H1 (cell line): ENCODE data around the gene DECR2. TPM values are rescaled to one million over a fixed set of nuclear protein-coding genes. Genes with fewer than 3 reads are reported as not detected.
"Not testable (repeated sequence)": the region's sequence is repeated elsewhere in the genome, so short reads cannot be mapped to it uniquely, and the experiment has no call there.

Source experiments
- CTCF ChIA-PET: fragments of 300-600 bp; sonication (Branson Sonifier 250); formaldehyde crosslinking; loops from one replicate; lab custom pipeline; 2021; ENCODE audit not compliant: partially characterized antibody; lab: Charles Lee
- POLR2A ChIA-PET: fragments of 300-600 bp; sonication (Branson Sonifier 250); formaldehyde crosslinking; loops from one replicate; lab custom pipeline; 2021; ENCODE audit warnings: inconsistent platforms; ENCODE audit not compliant: partially characterized antibody; lab: Charles Lee
- DNase-seq, 2 experiments: peaks; one replicate each; pipeline versions ENCODE4 v3.0.0 to v3.0.0-alpha.2; 2010 to 2022; ENCODE audit warnings: low spot score in 2 of 2, low read depth in 1 of 2, mixed read lengths in 1 of 2
- FAIRE-seq: peaks from 2 replicates; lab custom pipeline; 2011; peaks lifted over from hg19 to GRCh38; lab: Jason Lieb, UNC
- H2AFZ ChIP-seq: 2 replicates; pipeline ENCODE4 v1.8.1; 2012; ENCODE audit warnings: low read length, inconsistent platforms
- H2AK5ac ChIP-seq: 2 replicates; pipeline ENCODE4 v1.6.1; 2013; ENCODE audit warnings: low read depth, low read length
- H2BK120ac ChIP-seq: replicated peaks from 2 replicates; pipeline ENCODE3; 2013; ENCODE audit warnings: low read depth, low read length, inconsistent platforms
- H2BK12ac ChIP-seq: 2 replicates; pipeline ENCODE4 v1.6.1; 2013; ENCODE audit warnings: low read depth, low read length
- H2BK15ac ChIP-seq: 2 replicates; pipeline ENCODE4 v1.6.1; 2013; ENCODE audit warnings: low read length
- H2BK20ac ChIP-seq: 2 replicates; pipeline ENCODE4 v1.6.1; 2013; ENCODE audit warnings: low read length
- H2BK5ac ChIP-seq: 2 replicates; pipeline ENCODE4 v1.6.1; 2013; ENCODE audit warnings: low read depth, low read length
- H3K14ac ChIP-seq: 2 replicates; pipeline ENCODE4 v1.6.1; 2013; ENCODE audit warnings: inconsistent platforms; ENCODE audit not compliant: insufficient read length
- H3K18ac ChIP-seq: 2 replicates; pipeline ENCODE4 v1.6.1; 2013; ENCODE audit warnings: low read length; ENCODE audit errors: extremely low read depth
- H3K23ac ChIP-seq: 2 replicates; pipeline ENCODE4 v1.6.1; 2013; ENCODE audit warnings: inconsistent platforms; ENCODE audit not compliant: insufficient read length
- H3K23me2 ChIP-seq: 2 replicates; pipeline ENCODE4 v1.6.1; 2013; ENCODE audit warnings: low read depth, low read length
- H3K27ac ChIP-seq: 2 replicates; pipeline ENCODE4 v1.6.1; 2011; ENCODE audit warnings: low read depth, low read length, inconsistent platforms
- H3K27me3 ChIP-seq, 4 experiments: replicated peaks in 1 of 4; 1 replicate in 1 of 4; 2 replicates in 3 of 4; pipeline versions ENCODE4 v1.6.1 to v1.8.1; 2011 to 2013; ENCODE audit warnings: low read length in 3 of 4, mild to moderate bottlenecking in 3 of 4, inconsistent platforms in 2 of 4, mixed read lengths in 2 of 4, moderate library complexity in 1 of 4; ENCODE audit not compliant: control insufficient read depth in 3 of 4, insufficient read depth in 3 of 4; ENCODE audit errors: extremely low read depth in 1 of 4
- H3K36me3 ChIP-seq, 4 experiments: 2 replicates each; pipeline versions ENCODE4 v1.6.1 to v1.8.1; 2011 to 2013; ENCODE audit warnings: mild to moderate bottlenecking in 4 of 4, low read length in 3 of 4, moderate library complexity in 2 of 4, control low read depth in 1 of 4, inconsistent platforms in 1 of 4; ENCODE audit not compliant: insufficient read depth in 4 of 4, control insufficient read depth in 2 of 4
- H3K4ac ChIP-seq: replicated peaks from 2 replicates; pipeline ENCODE3; 2013; ENCODE audit warnings: low read length, low read depth, mixed read lengths, inconsistent platforms; ENCODE audit not compliant: insufficient read length
- H3K4me1 ChIP-seq, 4 experiments: replicated peaks in 1 of 4; 1 replicate in 1 of 4; 2 replicates in 3 of 4; pipeline versions ENCODE4 v1.6.1 to v1.8.1; 2011 to 2013; ENCODE audit warnings: low read length in 3 of 4, inconsistent platforms in 2 of 4, mixed read lengths in 1 of 4; ENCODE audit not compliant: insufficient read depth in 4 of 4, control insufficient read depth in 3 of 4
- H3K4me2 ChIP-seq, 2 experiments: 2 replicates each; pipeline versions ENCODE4 v1.6.1 to v1.8.1; 2011 to 2013; ENCODE audit warnings: low read depth in 2 of 2, low read length in 2 of 2, control low read depth in 1 of 2, inconsistent platforms in 1 of 2, mild to moderate bottlenecking in 1 of 2; ENCODE audit not compliant: insufficient read depth in 1 of 2
- H3K4me3 ChIP-seq, 4 experiments: fragments of 200-600, 300-600 bp in 1 of 4; sonication (generic), shearing (Covaris generic), sonication (Bioruptor Twin) in 1 of 4; 2 replicates each; pipeline versions ENCODE4 v1.5.1 to v1.8.1; 2011 to 2016; ENCODE audit warnings: low read length in 4 of 4, low read depth in 3 of 4, control low read depth in 2 of 4, inconsistent platforms in 2 of 4, mild to moderate bottlenecking in 2 of 4, mixed read lengths in 1 of 4, moderate library complexity in 1 of 4; ENCODE audit not compliant: insufficient read depth in 2 of 4; ENCODE audit errors: extremely low read depth in 1 of 4
- H3K56ac ChIP-seq: replicated peaks from 2 replicates; pipeline ENCODE3; 2013; ENCODE audit warnings: low read depth, mild to moderate bottlenecking, mixed read lengths, low read length, inconsistent platforms; ENCODE audit not compliant: insufficient read length
- H3K79me1 ChIP-seq: 2 replicates; pipeline ENCODE4 v1.6.1; 2013; ENCODE audit warnings: low read depth, low read length, control low read depth
- H3K79me2 ChIP-seq, 2 experiments: 2 replicates each; pipeline versions ENCODE4 v1.6.1 to v1.8.1; 2012 to 2013; ENCODE audit warnings: low read length in 2 of 2, mild to moderate bottlenecking in 2 of 2, inconsistent platforms in 1 of 2; ENCODE audit not compliant: insufficient read depth in 2 of 2, control insufficient read depth in 1 of 2
- H3K9ac ChIP-seq, 4 experiments: replicated peaks in 1 of 4; 1 replicate in 1 of 4; 2 replicates in 3 of 4; pipeline versions ENCODE4 v1.6.1 to v1.8.1; 2011 to 2013; ENCODE audit warnings: low read depth in 3 of 4, low read length in 3 of 4, control low read depth in 2 of 4, mild to moderate bottlenecking in 2 of 4, moderate library complexity in 2 of 4, inconsistent platforms in 1 of 4; ENCODE audit errors: extremely low read depth in 1 of 4
- H3K9me3 ChIP-seq, 2 experiments: 2 replicates each; pipeline versions ENCODE4 v1.6.1 to v1.8.1; 2012 to 2013; ENCODE audit warnings: mild to moderate bottlenecking in 2 of 2, moderate library complexity in 2 of 2, control low read depth in 1 of 2, inconsistent platforms in 1 of 2, low read depth in 1 of 2, low read length in 1 of 2, mixed read lengths in 1 of 2; ENCODE audit not compliant: insufficient read depth in 2 of 2
- H4K20me1 ChIP-seq, 2 experiments: replicated peaks in 1 of 2; 2 replicates each; pipeline versions ENCODE3 to v1.8.1; 2011 to 2013; ENCODE audit warnings: inconsistent platforms in 2 of 2, low read length in 2 of 2, mild to moderate bottlenecking in 1 of 2; ENCODE audit not compliant: insufficient read depth in 2 of 2, control insufficient read depth in 1 of 2
- H4K5ac ChIP-seq: 2 replicates; pipeline ENCODE4 v1.6.1; 2013; ENCODE audit warnings: low read length, low read depth, mixed read lengths, inconsistent platforms; ENCODE audit not compliant: insufficient read length
- H4K8ac ChIP-seq: 2 replicates; pipeline ENCODE4 v1.8.0; 2013; ENCODE audit warnings: mild to moderate bottlenecking, moderate library complexity, low read length, inconsistent platforms; ENCODE audit not compliant: insufficient read depth; ENCODE audit errors: extremely low read depth
- H4K91ac ChIP-seq: replicated peaks from 2 replicates; pipeline ENCODE3; 2013; ENCODE audit warnings: low read length, mixed read lengths, inconsistent platforms; ENCODE audit not compliant: insufficient read length
- CEBPB ChIP-seq: IDR thresholded peaks from 2 replicates; pipeline ENCODE4 v1.6.1; 2012; ENCODE audit warnings: low read depth, low read length
- HDAC2 ChIP-seq, 2 experiments: fragments of 300-600 bp in 1 of 2; sonication (generic) in 1 of 2; IDR thresholded peaks; 2 replicates each; pipeline ENCODE4 v1.6.1; 2011 to 2012; ENCODE audit warnings: low read depth in 2 of 2, low read length in 2 of 2, mild to moderate bottlenecking in 2 of 2, moderate library complexity in 2 of 2, borderline replicate concordance in 1 of 2, inconsistent platforms in 1 of 2
- SP4 ChIP-seq: IDR thresholded peaks from 2 replicates; pipeline ENCODE4 v1.6.1; 2012; ENCODE audit warnings: low read length, inconsistent platforms
- SRF ChIP-seq: IDR thresholded peaks from 2 replicates; pipeline ENCODE4 v1.6.1; 2011; ENCODE audit warnings: mild to moderate bottlenecking, low read depth, low read length, moderate library complexity
- WGBS, 2 experiments: shearing (Covaris generic) in 1 of 2; methylation state at CpG; one replicate each; pipeline versions ENCODE4 v1.1.6 to v1.1.7; 2013 to 2015; ENCODE audit warnings: low lambda C conversion rate in 2 of 2, mixed read lengths in 2 of 2, inconsistent platforms in 1 of 2, low coverage in 1 of 2, missing lambda C conversion rate in 1 of 2; ENCODE audit not compliant: insufficient replicate concordance in 2 of 2, insufficient coverage in 1 of 2, insufficient read length in 1 of 2; ENCODE audit errors: extremely low coverage in 1 of 2, missing lambda C conversion rate in 1 of 2; 5-methylcytosine and 5-hydroxymethylcytosine counted together
- polyA plus RNA-seq, 7 experiments: library from polyadenylated mRNA; depleted of rRNA in 3 of 7; stranded (reverse) in 5 of 7; unstranded in 2 of 7; fragments of >200 nt in 5 of 7; fragments of 200-250 nt in 2 of 7; gene quantifications; 1 replicate in 5 of 7; 2 replicates in 1 of 7; 4 replicates in 1 of 7; pipeline versions ENCODE4 v1.2.1 to v1.2.3, GENCODE V29; 2011 to 2013; ENCODE audit warnings: missing spikeins in 2 of 7, mixed read lengths in 2 of 7
- total RNA-seq: library from RNA; stranded (reverse); fragmentation: NEBNext Ultra II Directional; extraction: Animal tissue kit (Norgen Biotek cat#: 25700); gene quantifications from 2 replicates; pipeline ENCODE4 v1.2.1, GENCODE V29; 2021

The DECR2 gene
- total and polyA plus RNA-seq, 2 of the 8 experiments (the other 6 are each of a cell fraction or from before 2014, with no cell fraction given), result 28.2 to 39.9 TPM

GRCh38 chr16:377419-377951 is 24.2 kb upstream of the DECR2 start (continued):
- no peak for TF ChIP-seq SRF
- no peak for TF ChIP-seq HDAC2 (IDR thresholded peaks at IDR 0.05; ENCODE audit: borderline replicate concordance in 1 of 2, low read depth in 2 of 2, low read length in 2 of 2)
- TF ChIP-seq SP4, result no peak
- no peak for TF ChIP-seq CEBPB

GRCh38 chr16:378113-378820 is 23.4 kb upstream of the DECR2 start:
- H3K27me3 ChIP-seq, H3K14ac ChIP-seq, DNase-seq, H4K8ac ChIP-seq, H3K9ac ChIP-seq, H2AFZ ChIP-seq, H2BK20ac ChIP-seq, FAIRE-seq, H2BK120ac ChIP-seq, H3K9me3 ChIP-seq, H3K23ac ChIP-seq, H3K56ac ChIP-seq, H2AK5ac ChIP-seq, H3K27ac ChIP-seq, H3K4ac ChIP-seq, H3K79me1 ChIP-seq: not testable (repeated sequence)
- H4K91ac ChIP-seq, result peak overlapping the region; percentile 4
- peak overlapping the region; percentile 50; the same call in 1 of the 2 replicates for H2BK12ac ChIP-seq
- H3K36me3 ChIP-seq, result peaks cover 16 to 43% (median 23%) of the 10 kb centered on the region in 4 experiments
- 0 out of 8 replicates have a peak overlapping the region, but pooled peaks of 1 of the 4 experiments have one; percentile 19 for H3K4me3 ChIP-seq
- peak overlapping the region in 1 of 2 experiments; percentile 68; a peak in 1 of 4 replicates for H3K4me2 ChIP-seq
- CTCF ChIA-PET, result interaction anchor here (0.9 to 1.5 kb wide), 3 partner anchors 13 to 16 kb away, joined by 3 to 6 read pairs (median 3); no protein-coding TSS in a partner anchor
- WGBS, 2 experiments, result 94% methylated on average over 28 of the region's 36 CpGs; no CpG with 5 or more reads in 1 of the 2 experiments
- POLR2A ChIA-PET, result interaction anchor here (0.6 to 3.0 kb wide), 4 partner anchors 8 to 110 kb away, joined by 3 to 22 read pairs (median 7); partner anchors contain the start of genes DECR2 and MRPL28
- peaks cover 15 to 34% of the 10 kb centered on the region in 2 experiments for H4K20me1 ChIP-seq
- peak overlapping the region; percentile 75; the same call in 1 of the 2 replicates for H2BK5ac ChIP-seq
- H3K4me1 ChIP-seq, result peaks cover 6 to 21% (median 12%) of the 10 kb centered on the region in 4 experiments
- peak overlapping the region; percentile 71; the same call in 1 of the 2 replicates for H3K18ac ChIP-seq
- peak overlapping the region; percentile 8 for H4K5ac ChIP-seq
- H3K79me2 ChIP-seq, result peaks cover 0 to 24% of the 10 kb centered on the region in 2 experiments; a peak in 2 of 4 replicates
- peaks cover 10% of the 10 kb centered on the region for H3K23me2 ChIP-seq
- peak overlapping the region; percentile 61 for H2BK15ac ChIP-seq
